ENCODE data around the gene HOXA5.

HOXA5 gene

GRCh38 chr7:27152816-27153442 is 9.4 kb upstream of the HOXA5 start:
- Histone ChIP-seq H3K27me3 (replicated peaks; ENCODE audit: control insufficient read depth, insufficient read depth, low read length, poor library complexity, severe bottlenecking) (peaks cover 91% of the 10 kb centered on the region), H3K4me1 (ENCODE audit: control insufficient read depth, insufficient read depth, low read length, poor library complexity, severe bottlenecking) (peaks cover 42% of the 10 kb centered on the region), H3K4me3 (ENCODE audit: insufficient read depth, low read depth, low read length, poor library complexity, severe bottlenecking) (no peak overlapping the region), H3K36me3 (ENCODE audit: control insufficient read depth, insufficient read depth, low read length) (no peaks in the 10 kb centered on the region), H3K9me3 (ENCODE audit: control insufficient read depth, low read length) (no peaks in the 10 kb centered on the region), H3K27ac (ENCODE audit: insufficient read depth, low read length, poor library complexity, severe bottlenecking) (no peak overlapping the region)
- no peak for DNase-seq

- H3K4me3 ChIP-seq (ENCODE audit: insufficient read depth, low read depth, low read length, poor library complexity, severe bottlenecking), result peak within 1 kb of the TSS; percentile 48
- H3K27ac ChIP-seq (ENCODE audit: insufficient read depth, low read length, poor library complexity, severe bottlenecking), result no peak within 1 kb of the TSS
- no peaks in the 10 kb centered on the region for H3K36me3 ChIP-seq (ENCODE audit: control insufficient read depth, insufficient read depth, low read length)
- peaks cover 91% of the 10 kb centered on the region for H3K27me3 ChIP-seq (replicated peaks; ENCODE audit: control insufficient read depth, insufficient read depth, low read length, poor library complexity, severe bottlenecking)
- no peaks in the 10 kb centered on the region for H3K9me3 ChIP-seq (ENCODE audit: control insufficient read depth, low read length)
- DNase-seq, result no peak
- peaks cover 46% of the 10 kb centered on the region for H3K4me1 ChIP-seq (ENCODE audit: control insufficient read depth, insufficient read depth, low read length, poor library complexity, severe bottlenecking)
Observed at GRCh38 chr7:27151931-27152815, 8.7 kb upstream of the HOXA5 start, which contains the start of gene HOXA3. TSS of gene HOXA3 (minus strand) at chr7:27152583. CDS start at chr7:27110640, 41,943 bp downstream.

- H3K27ac ChIP-seq (ENCODE audit: insufficient read depth, low read length, poor library complexity, severe bottlenecking), result no peak overlapping the region
- peaks cover 92% of the 10 kb centered on the region for H3K27me3 ChIP-seq (replicated peaks; ENCODE audit: control insufficient read depth, insufficient read depth, low read length, poor library complexity, severe bottlenecking)
- peak overlapping the region; percentile 48 for H3K4me3 ChIP-seq (ENCODE audit: insufficient read depth, low read depth, low read length, poor library complexity, severe bottlenecking)
- no peaks in the 10 kb centered on the region for H3K9me3 ChIP-seq (ENCODE audit: control insufficient read depth, low read length)
- no peaks in the 10 kb centered on the region for H3K36me3 ChIP-seq (ENCODE audit: control insufficient read depth, insufficient read depth, low read length)
- no peak for DNase-seq
- peaks cover 45% of the 10 kb centered on the region for H3K4me1 ChIP-seq (ENCODE audit: control insufficient read depth, insufficient read depth, low read length, poor library complexity, severe bottlenecking)
Observed at GRCh38 chr7:27151341-27151930, 8.0 kb upstream of the HOXA5 start.

- Histone ChIP-seq H3K9me3 (ENCODE audit: control insufficient read depth, low read length) (no peaks in the 10 kb centered on the region), H3K36me3 (ENCODE audit: control insufficient read depth, insufficient read depth, low read length) (no peaks in the 10 kb centered on the region), H3K27me3 (replicated peaks; ENCODE audit: control insufficient read depth, insufficient read depth, low read length, poor library complexity, severe bottlenecking) (peaks cover 85% of the 10 kb centered on the region), H3K4me3 (ENCODE audit: insufficient read depth, low read depth, low read length, poor library complexity, severe bottlenecking) (peak overlapping the region; percentile 48), H3K4me1 (ENCODE audit: control insufficient read depth, insufficient read depth, low read length, poor library complexity, severe bottlenecking) (peaks cover 38% of the 10 kb centered on the region), H3K27ac (ENCODE audit: insufficient read depth, low read length, poor library complexity, severe bottlenecking) (no peak overlapping the region)
- DNase-seq, result peak; percentile 42 to 48 (median 43)
Observed at GRCh38 chr7:27150568-27151340, 7.3 kb upstream of the HOXA5 start.

GRCh38 chr7:27149842-27150567 is 6.5 kb upstream of the HOXA5 start:
- Histone ChIP-seq H3K4me1 (ENCODE audit: control insufficient read depth, insufficient read depth, low read length, poor library complexity, severe bottlenecking) (peaks cover 31% of the 10 kb centered on the region), H3K27me3 (replicated peaks; ENCODE audit: control insufficient read depth, insufficient read depth, low read length, poor library complexity, severe bottlenecking) (peaks cover 78% of the 10 kb centered on the region), H3K9me3 (ENCODE audit: control insufficient read depth, low read length) (no peaks in the 10 kb centered on the region), H3K36me3 (ENCODE audit: control insufficient read depth, insufficient read depth, low read length) (no peaks in the 10 kb centered on the region), H3K27ac (ENCODE audit: insufficient read depth, low read length, poor library complexity, severe bottlenecking) (no peak overlapping the region), H3K4me3 (ENCODE audit: insufficient read depth, low read depth, low read length, poor library complexity, severe bottlenecking) (no peak overlapping the region)
- DNase-seq, result no peak

GRCh38 chr7:27148756-27149641 is 5.5 kb upstream of the HOXA5 start:
- H3K36me3 ChIP-seq (ENCODE audit: control insufficient read depth, insufficient read depth, low read length), result no peaks in the 10 kb centered on the region
- H3K27me3 ChIP-seq (replicated peaks; ENCODE audit: control insufficient read depth, insufficient read depth, low read length, poor library complexity, severe bottlenecking), result peaks cover 71% of the 10 kb centered on the region
- H3K4me1 ChIP-seq (ENCODE audit: control insufficient read depth, insufficient read depth, low read length, poor library complexity, severe bottlenecking), result peaks cover 25% of the 10 kb centered on the region
- DNase-seq, result no peak
- no peak overlapping the region for H3K27ac ChIP-seq (ENCODE audit: insufficient read depth, low read length, poor library complexity, severe bottlenecking)
- no peak overlapping the region for H3K4me3 ChIP-seq (ENCODE audit: insufficient read depth, low read depth, low read length, poor library complexity, severe bottlenecking)
- H3K9me3 ChIP-seq (ENCODE audit: control insufficient read depth, low read length), result no peaks in the 10 kb centered on the region

GRCh38 chr7:27148031-27148755 is 4.7 kb upstream of the HOXA5 start:
- Histone ChIP-seq H3K4me1 (ENCODE audit: control insufficient read depth, insufficient read depth, low read length, poor library complexity, severe bottlenecking) (peaks cover 25% of the 10 kb centered on the region), H3K36me3 (ENCODE audit: control insufficient read depth, insufficient read depth, low read length) (no peaks in the 10 kb centered on the region), H3K4me3 (ENCODE audit: insufficient read depth, low read depth, low read length, poor library complexity, severe bottlenecking) (no peak overlapping the region), H3K27ac (ENCODE audit: insufficient read depth, low read length, poor library complexity, severe bottlenecking) (no peak overlapping the region), H3K27me3 (replicated peaks; ENCODE audit: control insufficient read depth, insufficient read depth, low read length, poor library complexity, severe bottlenecking) (peaks cover 66% of the 10 kb centered on the region), H3K9me3 (ENCODE audit: control insufficient read depth, low read length) (no peaks in the 10 kb centered on the region)
- DNase-seq, result no peak

GRCh38 chr7:27147199-27148030 is 3.9 kb upstream of the HOXA5 start, which contains the start of gene HOXA6:
TSS of gene HOXA6 (minus strand) at chr7:27147774. CDS start at chr7:27147749, 25 bp downstream.
- Histone ChIP-seq H3K27ac (ENCODE audit: insufficient read depth, low read length, poor library complexity, severe bottlenecking) (no peak within 1 kb of the TSS), H3K36me3 (ENCODE audit: control insufficient read depth, insufficient read depth, low read length) (no peaks in the 10 kb centered on the region), H3K27me3 (replicated peaks; ENCODE audit: control insufficient read depth, insufficient read depth, low read length, poor library complexity, severe bottlenecking) (peaks cover 64% of the 10 kb centered on the region), H3K4me3 (ENCODE audit: insufficient read depth, low read depth, low read length, poor library complexity, severe bottlenecking) (no peak within 1 kb of the TSS), H3K4me1 (ENCODE audit: control insufficient read depth, insufficient read depth, low read length, poor library complexity, severe bottlenecking) (peaks cover 25% of the 10 kb centered on the region), H3K9me3 (ENCODE audit: control insufficient read depth, low read length) (no peaks in the 10 kb centered on the region)
- no peak for DNase-seq
